HG03108 (cell line): Measurements from ENCODE around the gene TLK2.
"Not testable (repeated sequence)": the region's sequence is repeated elsewhere in the genome, so short reads cannot be mapped to it uniquely, and the experiment has no call there.

Source experiments
- ATAC-seq: cut with Tn5 transposase; IDR thresholded peaks from one replicate; pipeline ENCODE4 v1.9.1; 2021; ENCODE audit warnings: moderate library complexity; ENCODE audit not compliant: unreplicated experiment

The TLK2 gene

GRCh38 chr17:62552851-62553659, 74.4 kb downstream of the TLK2 start:
- peak; percentile 61 for ATAC-seq

GRCh38 chr17:62557532-62557931, 78.9 kb downstream of the TLK2 start:
- ATAC-seq = not testable (repeated sequence)

- ATAC-seq = not testable (repeated sequence)
These were observed 80.3 kb downstream of the TLK2 start for GRCh38 chr17:62558941-62559340.

- not testable (repeated sequence) for ATAC-seq
These were observed 82.3 kb downstream of the TLK2 start for GRCh38 chr17:62560971-62561370.

GRCh38 chr17:62562656-62563055, 84.0 kb downstream of the TLK2 start:
- ATAC-seq = no peak

GRCh38 chr17:62565817-62566216, 87.2 kb downstream of the TLK2 start:
- ATAC-seq = no peak

- no peak for ATAC-seq
These were observed 88.5 kb downstream of the TLK2 start for GRCh38 chr17:62566996-62567578.

GRCh38 chr17:62572488-62572887, 93.9 kb downstream of the TLK2 start:
- ATAC-seq = no peak

- no peak for ATAC-seq
These were observed 94.3 kb downstream of the TLK2 start for GRCh38 chr17:62572888-62573401.

- no peak for ATAC-seq
These were observed 95.0 kb downstream of the TLK2 start for GRCh38 chr17:62573480-62574117.

GRCh38 chr17:62576382-62576781, 97.8 kb downstream of the TLK2 start:
- no peak for ATAC-seq

GRCh38 chr17:62578757-62579487, 100.3 kb downstream of the TLK2 start:
- ATAC-seq = no peak

- no peak for ATAC-seq
These were observed 102.3 kb downstream of the TLK2 start for GRCh38 chr17:62580947-62581346.

GRCh38 chr17:62581764-62582163, 103.1 kb downstream of the TLK2 start:
- ATAC-seq = no peak

GRCh38 chr17:62587554-62587953, 108.9 kb downstream of the TLK2 start:
- no peak for ATAC-seq

GRCh38 chr17:62588109-62588508, 109.5 kb downstream of the TLK2 start:
- no peak for ATAC-seq

- ATAC-seq = no peak
These were observed 112.7 kb downstream of the TLK2 start for GRCh38 chr17:62591333-62591732.

GRCh38 chr17:62591822-62592221, 113.2 kb downstream of the TLK2 start:
- ATAC-seq = not testable (repeated sequence)

- no peak for ATAC-seq
These were observed 113.9 kb downstream of the TLK2 start for GRCh38 chr17:62592341-62593099.

GRCh38 chr17:62595484-62595883, 116.9 kb downstream of the TLK2 start:
- no peak for ATAC-seq
